ENCODE measurements around the gene CNDP1.

GRCh38 chr18:74582642-74583041, 48.3 kb downstream of the CNDP1 start:
- TF ChIP-seq JUND (IDR thresholded peaks at IDR 0.05) (no peak), CTCF (IDR thresholded peaks at IDR 0.05) (no peak), EP300 (IDR thresholded peaks at IDR 0.05; ENCODE audit: borderline replicate concordance in 1 of 2, low read depth in 1 of 2, low read length in 1 of 2) (no peak), SMC3 (IDR thresholded peaks at IDR 0.05; ENCODE audit: low read depth, low read length) (no peak), CHD2 (IDR thresholded peaks at IDR 0.05; ENCODE audit: low read length, partially characterized antibody) (no peak), EZH2phosphoT487 (IDR thresholded peaks at IDR 0.05; ENCODE audit: borderline replicate concordance, low read depth) (no peak), RAD21 (IDR thresholded peaks at IDR 0.05; ENCODE audit: low read length) (no peak), POLR2AphosphoS5 (IDR thresholded peaks at IDR 0.05; ENCODE audit: low read depth, low read length) (no peak), MAX (IDR thresholded peaks at IDR 0.05; ENCODE audit: low read depth) (no peak), MXI1 (IDR thresholded peaks at IDR 0.05; ENCODE audit: low read depth, low read length) (no peak), NRF1 (IDR thresholded peaks at IDR 0.05; ENCODE audit: low read depth, low read length) (no peak), GABPA (IDR thresholded peaks at IDR 0.05; ENCODE audit: low read depth) (no peak)
